GM19193 (cell line): ENCODE data around the gene AWAT1.

Experiments used
- POLR2A ChIP-seq: IDR thresholded peaks from 4 replicates; pipeline ENCODE4 v1.6.1; 2011; ENCODE audit not compliant: insufficient read depth, insufficient read length; ENCODE audit errors: extremely low read depth

AWAT1 gene

DNA sequence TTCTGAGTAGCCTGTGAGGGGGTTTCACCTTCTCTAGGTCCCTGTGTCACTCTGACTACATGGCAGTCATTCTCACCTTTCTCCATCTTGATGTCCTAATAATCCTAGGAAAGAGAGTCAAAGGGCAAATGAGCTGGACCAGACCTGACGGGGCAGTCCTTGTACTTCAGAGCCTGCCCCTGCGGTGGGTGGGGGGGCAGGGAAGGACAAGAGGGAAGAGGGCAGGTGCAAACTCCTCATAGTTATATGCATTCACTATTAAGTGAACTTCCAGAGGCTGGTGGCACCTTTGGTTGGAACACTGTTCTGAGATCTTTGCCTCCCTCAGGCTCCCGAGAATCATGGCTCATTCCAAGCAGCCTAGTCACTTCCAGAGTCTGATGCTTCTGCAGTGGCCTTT, at the start of gene AWAT1:
Gene AWAT1 (plus strand): TSS at position 301 of the 400 bp plus-strand sequence. CDS start 41 bp downstream, at position 342.
- TF ChIP-seq POLR2A = no peak

DNA sequence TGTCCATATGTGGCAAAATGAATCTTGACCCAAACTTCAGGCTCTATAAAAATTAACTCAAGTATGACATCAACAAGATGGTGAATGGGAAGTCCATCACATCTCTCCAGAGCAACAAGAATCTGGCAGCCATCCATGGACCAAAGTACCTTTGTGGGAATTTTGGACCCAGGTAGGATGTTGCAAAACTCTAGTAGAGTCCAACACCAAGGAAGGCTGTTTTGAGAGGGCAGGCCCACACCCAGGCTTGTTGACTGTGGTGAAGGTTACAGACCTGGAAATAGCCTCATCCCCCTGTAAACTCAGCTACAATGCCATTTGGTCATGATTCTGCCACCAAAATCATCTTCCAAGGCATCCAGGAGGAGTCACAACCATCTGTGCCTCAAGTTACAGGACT, 44.2 kb upstream of the AWAT1 start:
- no peak for TF ChIP-seq POLR2A

DNA sequence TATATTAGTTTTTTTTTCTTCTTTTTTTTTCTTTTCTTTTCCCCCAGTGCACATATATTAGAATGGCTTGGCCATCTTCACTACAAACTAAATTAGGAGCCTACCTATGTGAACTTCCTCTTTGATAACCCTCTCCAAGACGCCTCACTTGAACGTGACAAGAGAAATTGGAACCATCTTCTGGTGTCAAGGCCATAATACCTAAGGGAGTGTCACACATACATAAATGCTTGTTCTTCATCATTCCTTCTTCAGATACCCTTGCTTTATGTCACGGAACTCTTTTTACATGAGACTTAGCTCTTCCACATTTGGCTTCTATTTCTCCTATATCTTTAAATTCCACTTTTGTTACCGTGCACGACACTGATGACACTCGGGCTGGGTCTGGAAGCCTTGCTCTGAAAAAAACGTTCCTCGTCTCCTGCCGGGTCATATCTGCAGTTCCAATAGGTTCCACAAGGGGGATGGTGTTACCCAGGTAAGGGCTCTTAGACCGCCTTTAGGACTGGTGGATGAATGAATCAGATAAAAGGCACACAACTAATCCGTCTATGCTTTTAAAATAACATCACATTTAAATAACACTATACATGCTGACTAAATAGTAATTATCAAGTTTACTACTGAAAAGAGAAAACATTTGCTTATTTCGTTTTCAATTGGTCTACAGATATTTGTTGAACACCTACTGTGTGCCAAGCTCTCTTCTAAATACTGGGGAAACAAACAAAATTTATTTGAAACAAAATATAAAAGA, 37.3 kb upstream of the AWAT1 start:
- no peak for TF ChIP-seq POLR2A

DNA sequence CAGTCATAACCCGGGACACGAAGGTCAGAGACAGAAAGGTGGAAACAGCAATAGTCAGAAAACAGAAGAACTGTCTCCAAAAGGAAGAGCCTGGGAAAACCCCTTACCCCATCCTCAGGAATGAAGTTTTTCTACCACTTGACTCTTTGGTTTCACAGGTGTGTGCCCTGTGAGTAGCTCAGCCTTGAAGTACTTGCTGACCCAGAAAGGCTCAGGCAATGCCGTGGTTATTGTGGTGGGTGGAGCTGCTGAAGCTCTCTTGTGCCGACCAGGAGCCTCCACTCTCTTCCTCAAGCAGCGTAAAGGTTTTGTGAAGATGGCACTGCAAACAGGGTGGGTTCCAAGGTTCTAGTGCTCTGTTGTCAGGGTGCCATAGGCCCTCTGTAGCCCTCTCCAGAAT, 32.7 kb upstream of the AWAT1 start:
- no peak for TF ChIP-seq POLR2A

DNA sequence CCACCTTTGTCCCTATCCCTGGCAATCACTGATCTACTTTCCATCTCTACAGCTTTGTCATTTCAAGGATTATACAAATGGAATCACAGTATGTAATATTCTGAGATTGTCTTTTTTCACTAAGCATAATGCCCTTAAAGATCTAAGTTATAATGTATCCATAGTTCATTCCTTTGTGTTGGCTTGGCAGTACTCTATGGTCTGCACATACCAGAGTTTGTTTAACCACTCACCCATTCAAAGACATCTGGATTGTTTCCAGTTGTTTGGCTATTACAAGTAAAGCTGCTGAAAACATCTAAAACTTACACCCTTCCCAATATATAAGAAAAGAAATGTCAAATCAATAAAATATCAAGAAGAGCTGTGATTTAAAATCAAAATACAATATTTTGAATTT, 26.0 kb upstream of the AWAT1 start:
- no peak for TF ChIP-seq POLR2A

DNA sequence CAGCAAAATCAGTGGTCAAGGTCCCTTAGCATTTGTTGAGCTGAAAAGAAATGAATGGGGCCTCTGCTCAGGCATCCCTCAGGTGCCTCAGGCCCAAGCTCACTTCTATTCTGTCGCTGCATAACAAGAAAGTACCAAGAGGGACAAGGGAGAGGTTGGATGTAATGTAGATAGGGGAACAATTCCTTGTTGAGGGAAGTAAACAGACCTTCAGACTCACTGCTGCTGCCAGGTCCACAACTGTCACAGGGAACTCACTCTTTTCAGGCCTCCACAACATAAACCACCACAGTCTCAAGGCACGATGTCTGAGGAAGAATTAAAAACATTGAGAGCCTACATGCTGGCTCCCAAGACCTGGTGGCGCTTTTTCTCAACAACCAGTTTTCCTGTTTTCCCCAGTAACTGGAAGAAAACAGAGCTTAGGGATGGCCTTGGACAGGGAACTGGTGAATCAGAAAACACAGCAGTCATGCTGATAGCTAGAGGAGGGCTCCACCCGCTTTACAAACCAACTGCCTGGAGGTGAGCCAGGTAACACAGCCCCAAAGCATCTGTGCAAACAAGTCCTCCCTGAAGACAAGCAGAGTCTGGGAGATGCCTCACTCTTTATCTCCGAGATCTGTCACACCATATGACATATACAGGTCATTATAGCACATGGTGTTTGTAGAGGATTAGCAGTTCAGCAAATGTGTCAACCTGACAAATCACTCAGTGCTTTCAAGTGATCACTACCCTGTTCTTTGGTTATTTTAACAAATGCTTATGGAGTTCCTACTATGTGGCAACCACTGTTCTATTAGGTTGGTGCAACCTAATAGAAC, 14.3 kb upstream of the AWAT1 start:
- no peak for TF ChIP-seq POLR2A

DNA sequence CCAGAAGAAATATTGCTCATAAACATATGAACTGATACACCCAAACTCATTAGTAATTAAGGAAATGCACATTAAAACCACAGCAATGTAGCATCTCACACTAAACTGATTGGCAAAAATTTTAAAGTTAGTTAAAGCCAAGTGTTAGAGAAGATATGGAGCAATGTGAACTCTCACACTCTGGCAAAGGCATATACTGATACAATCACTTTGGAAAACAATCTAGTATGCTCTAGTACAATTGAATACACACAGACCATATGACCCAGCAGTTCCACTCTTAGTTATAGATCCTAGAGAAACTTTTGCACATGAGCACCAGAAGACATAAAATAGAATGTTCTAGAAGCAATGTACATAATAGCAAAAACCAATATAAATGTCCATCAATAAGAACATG, 8.4 kb upstream of the AWAT1 start:
- TF ChIP-seq POLR2A = no peak

DNA sequence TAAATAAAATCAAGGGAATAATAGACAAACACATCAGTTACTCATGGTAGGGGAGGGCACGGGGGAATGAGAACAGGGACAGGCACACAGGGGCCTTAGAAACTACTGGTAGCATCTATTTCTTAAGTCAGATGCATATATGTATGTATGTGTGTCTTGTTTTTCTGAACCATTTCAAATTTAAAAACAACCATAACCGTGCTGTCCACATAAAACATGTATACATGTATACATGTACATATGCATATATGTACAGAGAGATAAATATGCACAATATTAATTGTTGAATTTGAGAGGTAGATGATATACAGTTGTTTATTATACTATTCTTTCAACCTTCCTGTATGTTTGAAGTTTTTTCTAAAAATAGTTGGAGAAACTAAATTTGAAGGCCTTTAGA, 7.8 kb upstream of the AWAT1 start:
- no peak for TF ChIP-seq POLR2A

DNA sequence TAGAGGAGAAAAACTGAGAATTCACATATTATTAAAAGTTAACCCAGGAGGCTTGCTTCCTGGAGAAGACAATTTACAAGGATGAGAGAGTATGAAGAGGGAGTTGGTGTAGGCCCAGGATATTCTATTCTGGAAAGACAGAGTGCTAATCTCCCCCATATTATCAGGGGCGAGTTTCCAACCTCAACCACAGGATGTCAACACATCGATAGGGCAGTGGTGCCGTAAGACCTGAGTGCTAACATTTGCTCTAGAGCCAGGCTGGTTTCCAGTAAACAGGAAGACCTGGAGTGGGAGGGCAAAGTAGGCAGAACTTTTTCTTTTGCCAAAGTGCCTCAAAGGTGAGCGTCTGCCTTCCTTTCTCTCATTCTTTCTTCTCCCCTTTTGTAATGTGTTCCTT, 2.8 kb upstream of the AWAT1 start:
- no peak for TF ChIP-seq POLR2A

DNA sequence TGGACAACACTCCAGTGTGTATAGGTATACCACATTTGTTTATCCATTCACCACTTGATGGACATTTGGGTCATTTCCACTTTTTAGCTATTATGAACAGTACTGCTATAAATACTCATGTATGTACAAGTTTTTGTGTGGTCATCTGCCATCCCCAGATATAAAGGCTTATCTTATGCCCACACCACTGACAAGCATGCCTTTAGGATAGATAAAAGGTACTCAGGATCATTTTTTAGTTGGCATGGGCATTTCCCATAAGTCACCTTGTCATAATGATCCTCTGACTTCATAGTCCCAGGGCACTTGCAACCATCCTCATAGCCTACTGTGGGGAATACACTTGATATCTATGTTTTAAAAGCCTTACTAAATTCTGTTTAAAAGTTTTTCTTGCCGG, 6.3 kb downstream of the AWAT1 start:
- no peak for TF ChIP-seq POLR2A

DNA sequence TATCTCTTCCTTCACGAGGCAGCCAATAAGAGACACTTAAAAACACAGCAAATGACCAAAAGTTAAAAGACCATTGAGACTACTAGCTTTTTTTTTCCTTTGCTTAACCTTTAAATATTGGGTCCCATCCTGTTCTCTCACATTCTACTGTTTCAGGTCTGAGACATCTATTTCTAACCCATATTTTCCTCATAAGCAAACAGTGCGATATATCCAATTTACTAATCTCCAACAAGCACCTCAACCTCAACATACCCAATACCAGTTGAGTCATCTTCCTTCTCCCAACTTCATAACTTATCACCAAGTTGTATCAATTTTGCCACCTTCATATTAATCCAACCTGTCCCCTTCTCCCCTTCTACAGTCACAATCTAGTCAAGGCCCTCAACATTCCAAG, 7.0 kb downstream of the AWAT1 start:
- no peak for TF ChIP-seq POLR2A

DNA sequence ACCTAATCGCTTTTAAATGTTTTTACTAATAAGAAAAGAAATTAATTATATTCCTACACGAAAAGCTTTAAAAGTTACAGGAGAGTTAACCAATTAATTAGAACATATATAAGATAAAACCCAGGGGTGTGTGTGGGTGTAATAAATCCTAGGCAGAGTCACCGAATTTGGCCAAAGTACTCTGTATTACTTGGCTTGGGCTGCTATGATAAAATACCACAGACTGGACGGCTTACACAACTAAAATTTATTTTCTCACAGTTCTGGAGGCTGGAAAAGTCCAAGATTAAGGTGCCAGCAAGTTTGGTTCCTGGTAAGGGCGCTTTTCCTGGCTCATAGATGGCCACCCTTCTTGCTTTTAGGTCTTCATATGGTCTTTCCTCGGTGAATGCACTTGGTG, 10.4 kb downstream of the AWAT1 start:
- TF ChIP-seq POLR2A = no peak

DNA sequence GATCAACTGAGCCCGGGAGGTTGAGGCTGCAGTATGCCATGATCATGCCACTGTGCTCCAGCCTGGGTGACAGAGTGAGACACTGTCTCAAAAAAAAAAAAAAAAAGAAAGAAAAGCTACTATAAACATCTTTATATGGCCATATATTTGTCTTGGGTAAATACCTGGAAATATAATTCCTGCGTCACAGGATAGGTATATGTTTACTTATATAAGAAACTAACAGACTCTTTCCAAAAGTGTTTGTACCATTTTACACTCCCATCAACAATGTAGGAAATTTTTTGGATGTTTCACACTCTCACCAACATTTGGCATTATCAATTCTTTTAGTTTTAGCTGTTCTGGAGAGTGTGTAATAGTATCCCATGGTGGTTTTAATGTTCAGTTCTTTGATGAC, 12.8 kb downstream of the AWAT1 start:
- no peak for TF ChIP-seq POLR2A

DNA sequence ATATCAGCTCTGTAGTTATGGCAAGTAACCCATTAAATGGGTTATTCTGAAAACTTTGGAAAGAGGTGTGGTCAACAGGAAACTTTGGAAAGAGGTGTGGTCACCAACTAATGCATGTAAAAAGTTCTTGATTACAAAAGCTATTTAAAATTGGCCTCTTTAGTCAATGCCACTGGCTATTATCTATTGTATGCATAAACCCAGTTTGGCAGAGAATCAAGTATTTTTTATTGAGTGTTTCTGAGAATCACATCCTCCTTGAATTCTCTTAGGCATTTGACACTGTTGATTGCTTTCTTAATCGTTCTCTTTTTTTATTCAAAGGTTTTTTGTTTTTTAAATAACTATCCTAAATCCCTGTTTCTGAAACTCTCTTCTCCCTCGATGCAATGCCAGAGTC, 18.0 kb downstream of the AWAT1 start:
- TF ChIP-seq POLR2A = no peak

DNA sequence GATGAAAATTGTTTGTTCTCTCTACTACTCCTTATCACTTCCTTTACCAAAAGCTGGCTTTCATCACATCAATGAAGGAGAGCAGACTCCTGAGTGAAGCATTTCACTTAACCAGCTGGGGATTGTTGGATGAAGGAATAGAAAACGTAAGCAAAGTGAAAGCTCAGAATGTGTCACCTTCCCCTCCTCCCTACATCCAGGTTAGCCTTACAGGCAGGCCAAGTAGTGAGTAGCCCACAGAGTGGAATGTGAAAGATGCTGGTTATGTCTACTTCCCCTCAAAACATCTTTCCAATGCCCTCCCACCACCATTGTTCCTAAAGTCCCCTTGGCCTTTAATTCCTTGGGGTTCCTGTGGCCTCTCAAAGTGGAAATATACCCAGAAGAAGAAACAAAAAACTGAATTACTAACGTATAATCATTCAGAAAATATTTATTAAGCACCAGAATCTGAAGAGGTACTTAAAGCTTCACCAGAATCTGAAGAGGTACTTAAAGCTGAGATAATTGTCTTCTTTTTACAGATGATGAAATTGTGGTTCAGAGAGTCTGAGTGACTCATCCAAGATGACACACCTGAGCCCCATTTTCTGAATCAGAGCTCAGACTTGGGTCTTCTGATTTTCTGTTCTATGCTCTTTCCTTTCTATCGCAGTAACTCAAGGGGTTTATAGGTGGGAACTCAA, 19.1 kb downstream of the AWAT1 start:
- no peak for TF ChIP-seq POLR2A

DNA sequence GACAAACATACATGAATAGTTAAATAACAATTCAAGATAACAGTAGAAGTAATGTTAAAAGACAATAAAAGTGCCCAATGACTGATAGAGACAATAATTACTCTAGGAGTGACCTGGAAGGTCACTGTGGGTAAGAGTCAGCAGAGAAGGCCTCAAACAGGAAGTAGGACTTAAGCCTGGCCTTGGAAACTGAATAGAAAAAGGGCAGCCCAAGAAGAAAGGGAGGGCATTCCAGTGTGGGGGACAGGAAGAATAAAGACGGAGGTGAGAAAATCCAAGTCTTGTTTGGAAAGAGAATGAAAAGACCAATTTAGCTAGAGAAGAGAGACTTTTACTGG, 19.6 kb downstream of the AWAT1 start:
- no peak for TF ChIP-seq POLR2A
